Omental fat pad (tissue), 4 donors: ENCODE data around the gene SMIM7. TPM values are rescaled to one million over a fixed set of nuclear protein-coding genes. Genes with fewer than 3 reads are reported as not detected.

Experiments used
- ATAC-seq: fragments of 150-250 bp; one replicate; pipeline ENCODE4 v1.9.1; 2016; ENCODE audit warnings: mild to moderate bottlenecking, moderate library complexity; ENCODE audit not compliant: low FRiP score
- DNase-seq: peaks from one replicate; pipeline ENCODE4 v3.0.0-alpha.2; 2019; ENCODE audit warnings: low spot score
- total RNA-seq, 4 donors: library from RNA; depleted of rRNA; stranded (reverse); fragments of >200 nt; gene quantifications; one replicate each; pipeline ENCODE4 v1.1.0, GENCODE V29; 2016
- TF ChIP-seq, protein P1 (sequence below), 3 donors: fragments of 450-650 bp; IDR thresholded peaks; one replicate each; pipeline ENCODE4 v1.5.1; 2016 to 2017; ENCODE audit warnings: antibody characterized with exemption in 3 of 3, mild to moderate bottlenecking in 3 of 3, moderate library complexity in 2 of 3

Gene SMIM7
- total RNA-seq, 4 donors from 2014 or later, result 86.8 to 128 (median 123) TPM

DNA sequence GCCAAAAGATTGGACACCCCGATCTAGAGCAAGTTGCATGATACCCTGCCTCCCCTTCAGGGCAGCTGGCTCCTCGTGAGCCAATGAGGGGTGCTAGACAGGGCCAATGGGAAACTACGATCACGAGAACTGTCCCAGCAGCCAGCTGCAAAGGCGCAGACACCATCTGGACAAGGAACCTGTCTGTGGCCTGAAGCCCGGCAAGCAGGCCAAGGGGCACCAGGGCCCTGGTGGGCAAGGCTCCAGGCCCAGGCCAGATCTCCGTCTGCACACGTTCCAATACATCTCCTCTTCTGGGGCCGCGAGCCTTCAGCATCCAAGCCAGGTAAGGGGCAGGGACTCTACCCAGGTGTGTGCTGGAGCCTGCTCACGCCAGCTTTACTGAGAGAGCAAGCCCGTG lies 52.1 kb downstream of the SMIM7 start:
- DNase-seq (no peak), ATAC-seq (no peak)
- TF ChIP-seq, protein P1, sequence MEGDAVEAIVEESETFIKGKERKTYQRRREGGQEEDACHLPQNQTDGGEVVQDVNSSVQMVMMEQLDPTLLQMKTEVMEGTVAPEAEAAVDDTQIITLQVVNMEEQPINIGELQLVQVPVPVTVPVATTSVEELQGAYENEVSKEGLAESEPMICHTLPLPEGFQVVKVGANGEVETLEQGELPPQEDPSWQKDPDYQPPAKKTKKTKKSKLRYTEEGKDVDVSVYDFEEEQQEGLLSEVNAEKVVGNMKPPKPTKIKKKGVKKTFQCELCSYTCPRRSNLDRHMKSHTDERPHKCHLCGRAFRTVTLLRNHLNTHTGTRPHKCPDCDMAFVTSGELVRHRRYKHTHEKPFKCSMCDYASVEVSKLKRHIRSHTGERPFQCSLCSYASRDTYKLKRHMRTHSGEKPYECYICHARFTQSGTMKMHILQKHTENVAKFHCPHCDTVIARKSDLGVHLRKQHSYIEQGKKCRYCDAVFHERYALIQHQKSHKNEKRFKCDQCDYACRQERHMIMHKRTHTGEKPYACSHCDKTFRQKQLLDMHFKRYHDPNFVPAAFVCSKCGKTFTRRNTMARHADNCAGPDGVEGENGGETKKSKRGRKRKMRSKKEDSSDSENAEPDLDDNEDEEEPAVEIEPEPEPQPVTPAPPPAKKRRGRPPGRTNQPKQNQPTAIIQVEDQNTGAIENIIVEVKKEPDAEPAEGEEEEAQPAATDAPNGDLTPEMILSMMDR (IDR thresholded peaks at IDR 0.05), result no peak

DNA sequence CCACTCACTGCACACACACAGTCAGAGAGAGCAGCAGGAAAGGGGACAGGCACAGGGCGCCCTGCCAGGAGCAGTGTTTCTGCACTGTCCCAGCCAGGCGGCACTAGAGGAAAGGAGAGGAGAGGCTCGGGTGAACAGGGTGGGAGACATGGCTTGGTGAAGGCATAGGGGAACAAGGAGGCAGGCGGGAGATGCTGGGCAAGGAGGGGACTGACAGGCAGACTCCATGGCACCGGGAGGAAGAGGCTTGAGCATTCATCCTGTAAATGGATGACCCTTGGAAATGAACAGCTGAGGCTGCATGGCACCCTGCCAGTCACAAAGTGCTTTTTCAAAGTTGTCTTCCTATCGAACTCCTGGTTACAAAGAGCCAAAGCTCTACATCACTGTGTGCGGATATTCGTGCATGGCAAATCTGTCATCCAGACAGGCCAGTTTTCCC lies 54.4 kb downstream of the SMIM7 start:
- no peak for DNase-seq
- no peak for ATAC-seq
- TF ChIP-seq, protein P1 (IDR thresholded peaks at IDR 0.05), result no peak

DNA sequence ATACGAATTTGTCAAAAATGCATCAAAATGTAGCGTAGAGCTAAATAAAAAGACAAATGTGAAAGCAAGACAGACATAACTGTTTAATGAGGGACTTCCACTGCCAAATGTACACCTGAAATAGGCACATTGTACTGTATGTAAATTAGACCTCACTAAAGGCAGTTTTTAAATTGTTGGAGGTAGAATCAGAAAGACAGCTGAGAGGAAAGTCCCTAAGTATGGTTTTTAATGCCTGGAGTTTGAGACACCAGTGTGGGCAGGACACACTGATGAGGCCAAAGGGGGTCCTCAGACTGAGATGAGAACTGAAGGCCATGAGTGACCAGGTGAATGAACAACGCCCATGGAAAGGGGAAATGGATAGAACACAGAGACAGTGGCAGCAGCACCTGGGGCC lies 54.8 kb downstream of the SMIM7 start:
- no peak for ATAC-seq
- no peak for DNase-seq
- TF ChIP-seq, protein P1 (IDR thresholded peaks at IDR 0.05), result no peak

DNA sequence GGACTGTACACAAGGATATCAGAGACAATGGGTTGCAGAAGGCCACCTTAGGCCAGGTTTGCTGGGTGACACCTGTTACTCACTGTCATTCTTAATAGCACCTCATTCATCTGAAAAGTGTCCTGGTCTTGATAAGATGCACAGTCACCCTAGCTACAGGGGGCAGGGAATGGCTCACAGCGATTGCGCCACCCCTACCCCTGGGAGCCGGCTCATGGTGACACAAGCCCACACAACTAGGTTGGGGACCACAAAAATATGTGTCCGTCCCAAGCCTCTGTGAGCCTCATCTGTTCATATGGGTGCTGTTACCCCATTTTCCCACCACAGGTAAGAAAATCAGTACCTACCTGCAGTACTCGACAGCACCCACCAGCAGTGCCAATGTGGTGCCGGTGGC lies 55.3 kb downstream of the SMIM7 start:
- no peak for ATAC-seq
- DNase-seq, result no peak
- TF ChIP-seq, protein P1 (IDR thresholded peaks at IDR 0.05), result no peak

- TF ChIP-seq, protein P1 (IDR thresholded peaks at IDR 0.05), result no peak
- ATAC-seq (no peak), DNase-seq (no peak)
Measured at GRCh38 chr19:16603090-16603489, 56.9 kb downstream of the SMIM7 start.

- DNase-seq (no peak), ATAC-seq (no peak)
- TF ChIP-seq, protein P1 (IDR thresholded peaks at IDR 0.05), result no peak
Measured at GRCh38 chr19:16601378-16602052, 58.4 kb downstream of the SMIM7 start.

DNA sequence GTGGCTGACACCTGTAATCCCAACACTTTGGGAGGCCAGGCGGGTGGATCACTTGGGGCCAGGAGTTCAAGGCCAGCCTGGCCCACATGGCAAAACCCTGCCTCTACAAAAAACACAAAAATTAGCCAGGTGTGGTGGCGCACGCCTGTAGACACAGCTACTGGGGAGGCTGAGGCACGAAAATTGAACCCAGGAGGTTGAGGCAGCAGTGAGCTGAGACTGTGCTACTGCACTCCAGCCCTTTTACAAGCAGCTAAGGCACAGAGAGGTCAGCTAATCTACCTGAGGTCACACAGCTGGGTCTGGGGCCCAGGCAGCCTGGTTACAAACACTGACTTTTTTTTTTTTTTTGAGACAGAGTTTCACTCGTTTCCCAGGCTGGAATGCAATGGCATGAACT lies 59.1 kb downstream of the SMIM7 start:
- no peak for DNase-seq
- TF ChIP-seq, protein P1 (IDR thresholded peaks at IDR 0.05), result no peak
- ATAC-seq, result no peak
